Osteoblast (primary cell): ENCODE results near the gene KBTBD7. TPM values are rescaled to one million over a fixed set of nuclear protein-coding genes. Genes with fewer than 3 reads are reported as not detected.

Experiments used
- DNase-seq: peaks from one replicate; pipeline ENCODE4 v3.0.0; 2011; ENCODE audit warnings: low spot score, mixed read lengths; ENCODE audit not compliant: insufficient read length; ENCODE audit errors: missing footprints
- H2AFZ ChIP-seq: 2 replicates; pipeline ENCODE4 v1.6.0; 2011; ENCODE audit warnings: mild to moderate bottlenecking, low read length
- H3K27ac ChIP-seq: 2 replicates; pipeline ENCODE4 v1.5.1; 2011; ENCODE audit warnings: mild to moderate bottlenecking, low read depth, low read length, moderate library complexity
- H3K27me3 ChIP-seq: 2 replicates; pipeline ENCODE4 v1.6.0; 2012; ENCODE audit warnings: mild to moderate bottlenecking, control low read depth, inconsistent platforms, low read length, moderate library complexity; ENCODE audit not compliant: insufficient read depth
- H3K36me3 ChIP-seq: 2 replicates; pipeline ENCODE4 v1.5.1; 2011; ENCODE audit warnings: mild to moderate bottlenecking, low read length, control low read depth, moderate library complexity; ENCODE audit not compliant: insufficient read depth
- H3K4me1 ChIP-seq: 2 replicates; pipeline ENCODE4 v1.5.1; 2011; ENCODE audit warnings: mild to moderate bottlenecking, low read length, control low read depth, moderate library complexity; ENCODE audit not compliant: insufficient read depth
- H3K4me2 ChIP-seq: 2 replicates; pipeline ENCODE4 v1.6.0; 2011; ENCODE audit warnings: mild to moderate bottlenecking, low read length; ENCODE audit not compliant: insufficient read depth
- H3K4me3 ChIP-seq: fragments of 200-600 bp; sonication (generic); 3 replicates; pipeline ENCODE4 v1.5.1; 2012; ENCODE audit warnings: mild to moderate bottlenecking, low read length, inconsistent platforms; ENCODE audit not compliant: insufficient read depth
- H3K79me2 ChIP-seq: 2 replicates; pipeline ENCODE4 v1.6.0; 2012; ENCODE audit warnings: mild to moderate bottlenecking, low read length, control low read depth, inconsistent platforms; ENCODE audit not compliant: insufficient read depth
- H3K9me3 ChIP-seq: 2 replicates; pipeline ENCODE4 v1.5.1; 2011; ENCODE audit warnings: low read depth, low read length, control low read depth
- H4K20me1 ChIP-seq: 2 replicates; pipeline ENCODE4 v1.6.0; 2012; ENCODE audit warnings: mild to moderate bottlenecking, low read length, control low read depth; ENCODE audit not compliant: insufficient read depth
- total RNA-seq: library from RNA; depleted of rRNA; stranded (reverse); fragments of >200 nt; gene quantifications from 2 replicates; pipeline ENCODE4 v1.2.3, GENCODE V29; 2012
- TF ChIP-seq, protein P1 (sequence below): IDR thresholded peaks from 2 replicates; pipeline ENCODE4 v1.5.1; 2011; ENCODE audit warnings: mild to moderate bottlenecking, low read depth, low read length, moderate library complexity; ENCODE audit errors: extremely low read depth

Gene KBTBD7
- total RNA-seq, 1 donor = 5.4 TPM

DNA sequence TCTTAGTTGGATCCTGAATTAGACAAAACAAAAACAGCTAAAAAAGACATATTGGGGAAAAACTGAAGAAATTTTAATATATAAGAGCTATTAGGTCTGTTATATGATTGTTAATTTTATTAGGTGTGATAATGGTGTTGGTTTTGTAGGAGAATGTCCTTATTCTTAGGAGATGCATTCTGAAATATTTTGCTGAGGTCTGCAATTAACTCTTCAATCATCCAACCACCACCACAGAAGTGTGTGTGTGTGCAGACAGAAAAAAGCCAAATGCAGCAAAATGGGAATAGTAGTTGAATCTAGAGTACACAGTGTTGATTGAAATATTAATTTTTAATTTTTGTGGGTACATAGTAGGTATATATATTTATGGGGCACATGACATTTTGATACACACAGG, 12.1 kb upstream of the KBTBD7 start:
- Histone ChIP-seq H2AFZ (no peak overlapping the region), H3K36me3 (no peaks in the 10 kb centered on the region), H4K20me1 (no peaks in the 10 kb centered on the region), H3K27me3 (no peaks in the 10 kb centered on the region), H3K9me3 (no peaks in the 10 kb centered on the region), H3K27ac (no peak overlapping the region), H3K79me2 (no peaks in the 10 kb centered on the region), H3K4me2 (no peak overlapping the region), H3K4me1 (no peaks in the 10 kb centered on the region), H3K4me3 (no peak overlapping the region)
- no peak for DNase-seq
- TF ChIP-seq, protein P1, sequence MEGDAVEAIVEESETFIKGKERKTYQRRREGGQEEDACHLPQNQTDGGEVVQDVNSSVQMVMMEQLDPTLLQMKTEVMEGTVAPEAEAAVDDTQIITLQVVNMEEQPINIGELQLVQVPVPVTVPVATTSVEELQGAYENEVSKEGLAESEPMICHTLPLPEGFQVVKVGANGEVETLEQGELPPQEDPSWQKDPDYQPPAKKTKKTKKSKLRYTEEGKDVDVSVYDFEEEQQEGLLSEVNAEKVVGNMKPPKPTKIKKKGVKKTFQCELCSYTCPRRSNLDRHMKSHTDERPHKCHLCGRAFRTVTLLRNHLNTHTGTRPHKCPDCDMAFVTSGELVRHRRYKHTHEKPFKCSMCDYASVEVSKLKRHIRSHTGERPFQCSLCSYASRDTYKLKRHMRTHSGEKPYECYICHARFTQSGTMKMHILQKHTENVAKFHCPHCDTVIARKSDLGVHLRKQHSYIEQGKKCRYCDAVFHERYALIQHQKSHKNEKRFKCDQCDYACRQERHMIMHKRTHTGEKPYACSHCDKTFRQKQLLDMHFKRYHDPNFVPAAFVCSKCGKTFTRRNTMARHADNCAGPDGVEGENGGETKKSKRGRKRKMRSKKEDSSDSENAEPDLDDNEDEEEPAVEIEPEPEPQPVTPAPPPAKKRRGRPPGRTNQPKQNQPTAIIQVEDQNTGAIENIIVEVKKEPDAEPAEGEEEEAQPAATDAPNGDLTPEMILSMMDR = no peak

- no peak for DNase-seq
- Histone ChIP-seq H3K4me3 (no peak overlapping the region), H3K36me3 (no peaks in the 10 kb centered on the region)
Measured at GRCh38 chr13:41203810-41204209, 9.4 kb upstream of the KBTBD7 start.

DNA sequence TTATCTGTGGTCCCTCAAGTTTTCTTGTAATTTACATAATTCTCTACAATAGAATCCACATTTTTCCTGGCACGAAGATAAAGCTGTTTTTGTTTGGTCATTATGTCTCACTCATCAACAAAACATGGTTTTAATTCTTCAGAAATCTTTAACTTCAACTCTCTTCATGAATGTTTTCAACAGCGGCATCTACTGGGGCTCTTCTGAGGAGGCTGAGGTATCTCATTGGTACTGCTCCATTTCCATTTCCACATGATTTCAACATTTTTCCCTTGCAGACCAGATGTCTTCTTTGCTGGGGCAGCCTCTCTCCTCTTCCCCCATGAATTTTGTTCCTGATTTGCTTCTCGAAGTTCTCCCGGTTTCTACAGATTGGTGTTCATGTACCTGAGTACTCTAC, 5.8 kb upstream of the KBTBD7 start:
- TF ChIP-seq, protein P1 = no peak
- H2AFZ ChIP-seq = no peak overlapping the region
- DNase-seq = no peak
- H3K4me1 ChIP-seq = no peaks in the 10 kb centered on the region
- H3K79me2 ChIP-seq = no peaks in the 10 kb centered on the region
- no peaks in the 10 kb centered on the region for H4K20me1 ChIP-seq
- no peak overlapping the region for H3K4me2 ChIP-seq
- H3K27ac ChIP-seq = no peak overlapping the region
- no peak overlapping the region for H3K4me3 ChIP-seq
- H3K9me3 ChIP-seq = no peaks in the 10 kb centered on the region
- H3K36me3 ChIP-seq = no peaks in the 10 kb centered on the region
- H3K27me3 ChIP-seq = no peaks in the 10 kb centered on the region

More at GRCh38 chr13:41203810-41204209, 9.4 kb upstream of the KBTBD7 start:
- Histone ChIP-seq H3K9me3 (no peaks in the 10 kb centered on the region), H3K27me3 (no peaks in the 10 kb centered on the region), H3K4me1 (no peaks in the 10 kb centered on the region), H3K4me2 (no peak overlapping the region), H2AFZ (no peak overlapping the region), H3K79me2 (no peaks in the 10 kb centered on the region), H4K20me1 (no peaks in the 10 kb centered on the region), H3K27ac (no peak overlapping the region)
- TF ChIP-seq, protein P1 = no peak

- TF ChIP-seq, protein P1 = no peak
- no peaks in the 10 kb centered on the region for H3K79me2 ChIP-seq
- no peaks in the 10 kb centered on the region for H3K4me1 ChIP-seq
- H3K4me3 ChIP-seq = no peak overlapping the region
- H4K20me1 ChIP-seq = no peaks in the 10 kb centered on the region
- H3K36me3 ChIP-seq = no peaks in the 10 kb centered on the region
- no peak overlapping the region for H3K27ac ChIP-seq
- no peak for DNase-seq
- H3K4me2 ChIP-seq = no peak overlapping the region
- no peaks in the 10 kb centered on the region for H3K27me3 ChIP-seq
- H3K9me3 ChIP-seq = no peaks in the 10 kb centered on the region
- no peak overlapping the region for H2AFZ ChIP-seq
Measured at GRCh38 chr13:41199526-41199925, 5.2 kb upstream of the KBTBD7 start.
